ENCODE results near the gene SHF. TPM values are rescaled to one million over a fixed set of nuclear protein-coding genes. Genes with fewer than 3 reads are reported as not detected.

SHF gene
- polyA plus RNA-seq, 12 donors = 5.4 to 12.6 (median 9.3) TPM; not detected in 1

DNA sequence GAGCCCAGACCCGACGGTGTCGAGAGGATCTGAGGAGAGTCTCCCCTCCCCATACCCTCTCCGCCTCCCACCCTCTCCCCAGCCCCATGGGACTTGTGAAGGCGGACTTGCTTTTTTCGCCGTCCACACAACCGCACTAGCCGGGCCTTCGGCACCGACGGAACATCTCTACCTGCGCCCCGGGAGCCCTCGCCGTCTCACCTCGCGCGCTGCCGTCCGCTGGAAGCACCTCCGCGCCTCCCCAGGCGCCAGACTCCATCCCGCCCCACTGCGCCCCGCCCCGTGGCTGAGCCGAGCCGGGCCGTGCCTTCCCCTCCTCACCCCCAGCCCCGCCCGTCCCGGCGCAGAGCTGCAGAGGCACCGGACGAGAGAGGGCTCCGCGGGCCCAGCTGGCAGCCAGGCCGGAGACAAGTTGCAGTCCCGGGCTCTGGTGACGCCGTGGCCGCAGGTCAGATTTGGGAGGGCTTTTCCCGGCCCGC is 58.1 kb downstream of the SHF start, which contains the start of the genes DUOX1 and DUOXA1:
TSS of gene DUOX1 (plus strand) at position 344 of the 479 bp plus-strand sequence. CDS start 1,973 bp downstream, outside the sequence.
TSS of gene DUOXA1 (minus strand) at position 229 of the 479 bp plus-strand sequence. CDS start 6,865 bp downstream, outside the sequence.
- no peak for DNase-seq

DNA sequence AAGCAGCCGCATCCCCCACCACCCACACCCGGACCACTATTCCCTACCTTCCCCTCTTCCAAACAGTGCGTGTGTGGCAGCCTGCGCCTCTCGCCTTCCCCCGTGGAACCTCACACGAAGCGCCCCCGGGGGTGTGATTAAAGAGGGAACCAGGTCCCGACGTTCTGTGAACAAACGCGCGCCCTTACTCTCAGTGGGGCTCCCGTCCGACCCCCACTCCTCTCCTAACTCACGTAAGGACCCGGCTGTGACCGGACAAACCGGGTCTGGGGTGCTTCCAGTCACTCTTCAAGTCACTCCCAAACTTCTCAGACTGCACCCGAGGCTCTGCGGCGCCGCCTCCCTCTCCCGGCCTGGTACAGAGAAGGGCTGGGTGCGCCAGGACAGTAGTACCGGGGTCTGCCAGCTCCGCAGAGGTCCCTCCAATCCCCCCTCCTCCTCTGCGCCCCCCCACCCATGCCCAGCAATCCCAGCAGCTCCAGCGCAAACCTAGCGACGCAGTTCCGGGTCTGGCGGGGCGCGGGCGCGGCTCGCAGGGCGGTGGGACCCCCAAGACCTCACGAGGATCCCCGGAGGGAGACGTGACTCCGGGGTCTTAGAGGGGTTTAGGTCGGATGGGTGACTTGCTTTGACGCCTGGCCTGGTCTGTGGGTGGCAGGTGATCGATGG is 58.7 kb downstream of the SHF start:
- no peak for DNase-seq

DNA sequence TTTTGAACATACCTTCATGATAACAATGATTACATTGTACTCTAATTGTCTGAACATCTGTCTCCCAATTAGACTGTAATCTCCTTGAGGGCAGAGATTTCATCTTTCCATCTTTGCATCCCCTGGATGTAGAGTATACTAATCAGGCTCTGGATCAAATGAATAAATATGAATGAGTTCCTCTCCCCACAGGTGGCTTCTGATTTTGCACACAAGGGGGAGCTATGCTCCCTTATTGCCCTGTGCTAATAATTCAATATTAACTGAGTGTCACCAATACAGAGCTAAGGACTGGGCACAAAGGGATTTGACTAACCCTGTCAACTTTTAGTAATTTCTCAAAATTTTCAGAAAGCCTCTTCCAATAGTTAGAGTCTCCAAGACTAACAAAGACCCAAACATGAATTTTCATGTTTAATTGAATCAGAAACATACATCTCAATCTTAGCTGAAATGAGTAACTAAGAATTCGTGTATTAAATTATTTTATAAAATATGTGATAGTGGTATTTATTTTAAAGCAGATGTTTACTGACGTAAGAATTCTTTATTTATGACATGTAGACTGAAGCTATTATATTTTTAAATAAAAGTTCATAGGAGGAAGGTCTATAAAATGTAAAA is 61.1 kb downstream of the SHF start:
- DNase-seq = no peak

DNA sequence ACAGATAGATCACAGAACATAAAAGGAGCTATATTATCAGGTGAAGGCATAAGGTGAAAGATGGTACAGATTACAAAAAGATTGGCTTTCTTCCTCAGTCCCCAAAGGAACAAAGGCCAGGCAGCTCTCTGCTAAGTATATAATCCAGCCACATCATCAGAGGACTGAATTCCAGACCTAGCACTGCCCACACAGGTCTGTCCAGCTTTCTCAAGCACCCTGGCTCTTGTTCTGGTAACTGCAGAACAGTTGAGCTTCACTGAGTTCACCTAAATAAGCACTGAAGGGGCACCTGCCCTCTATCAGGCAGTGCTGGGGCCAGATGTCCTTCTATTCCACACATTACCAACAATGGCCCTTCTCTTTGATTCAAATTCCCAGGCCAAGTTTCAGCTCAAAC is 64.4 kb downstream of the SHF start:
- DNase-seq = no peak

DNA sequence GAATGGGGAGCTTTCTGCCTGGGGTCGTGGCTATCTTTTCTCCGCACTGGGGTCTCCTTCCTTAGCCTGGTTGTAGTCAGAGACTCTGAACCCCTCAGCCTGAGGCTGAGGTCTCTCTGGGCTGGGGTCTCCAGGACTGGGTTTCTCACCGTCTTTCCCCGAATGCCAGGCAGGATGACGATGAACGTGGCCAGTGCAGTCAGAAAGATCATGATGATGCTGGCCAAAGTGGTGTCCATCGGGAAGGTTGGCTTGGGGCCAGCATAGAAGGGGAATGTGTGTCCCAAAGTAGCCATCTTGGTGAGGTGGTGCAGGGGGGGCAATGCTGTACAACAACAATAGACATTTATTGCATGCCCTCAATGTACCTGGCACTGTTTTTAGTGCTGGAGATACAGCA is 65.0 kb downstream of the SHF start:
- DNase-seq = no peak

DNA sequence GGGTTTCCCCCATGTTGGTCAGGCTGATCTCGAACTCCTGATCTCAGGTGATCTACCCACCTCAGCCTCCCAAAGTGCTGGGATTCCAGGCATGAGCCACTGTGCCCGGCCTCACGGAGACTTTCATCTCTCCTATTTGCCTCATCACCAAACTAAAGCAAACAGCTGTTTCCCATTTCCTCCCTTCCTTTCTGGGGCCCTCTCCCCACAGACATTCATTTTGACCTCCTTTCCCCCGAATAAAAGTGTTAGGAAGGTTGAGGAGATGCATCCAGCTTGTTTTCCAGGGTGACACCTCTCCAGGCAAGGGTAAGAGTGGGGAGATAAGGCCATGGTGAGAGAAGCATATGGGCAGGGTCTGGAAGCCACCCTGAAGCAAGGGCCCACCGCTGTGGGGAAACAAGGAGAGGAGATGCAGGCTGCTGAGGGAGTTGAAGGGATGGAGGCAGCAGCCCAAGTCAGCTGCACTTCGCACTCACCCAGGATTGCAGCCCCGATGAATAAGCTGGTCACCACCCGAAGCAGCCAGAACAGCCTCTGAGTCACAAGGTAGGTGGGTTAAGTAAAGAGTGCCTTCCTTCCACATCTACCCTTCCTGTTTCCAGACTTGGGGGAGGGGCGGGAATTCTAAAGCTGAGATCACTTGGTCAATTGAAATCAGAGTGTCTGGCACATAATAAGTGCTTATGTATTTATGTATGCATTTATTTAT is 65.9 kb downstream of the SHF start:
- DNase-seq = no peak

DNA sequence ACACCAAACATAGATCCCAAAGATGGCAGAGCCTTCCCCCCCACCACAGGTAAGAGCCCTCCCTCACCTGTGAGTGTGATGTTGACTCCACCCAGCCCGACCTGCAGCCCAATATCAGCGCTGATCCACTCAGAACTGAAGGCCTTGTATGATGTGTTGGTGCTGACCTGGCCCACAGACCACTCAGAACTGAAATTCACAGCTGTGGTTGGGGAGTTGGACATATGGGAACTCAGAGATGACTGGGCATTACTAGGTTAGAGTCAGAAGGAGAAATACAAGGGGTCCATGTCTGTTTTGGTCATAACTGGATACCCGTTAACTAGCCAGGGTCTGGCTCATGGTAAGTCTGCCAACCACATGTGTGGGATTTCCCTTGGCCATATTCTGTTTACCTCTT is 66.7 kb downstream of the SHF start:
- DNase-seq = no peak

DNA sequence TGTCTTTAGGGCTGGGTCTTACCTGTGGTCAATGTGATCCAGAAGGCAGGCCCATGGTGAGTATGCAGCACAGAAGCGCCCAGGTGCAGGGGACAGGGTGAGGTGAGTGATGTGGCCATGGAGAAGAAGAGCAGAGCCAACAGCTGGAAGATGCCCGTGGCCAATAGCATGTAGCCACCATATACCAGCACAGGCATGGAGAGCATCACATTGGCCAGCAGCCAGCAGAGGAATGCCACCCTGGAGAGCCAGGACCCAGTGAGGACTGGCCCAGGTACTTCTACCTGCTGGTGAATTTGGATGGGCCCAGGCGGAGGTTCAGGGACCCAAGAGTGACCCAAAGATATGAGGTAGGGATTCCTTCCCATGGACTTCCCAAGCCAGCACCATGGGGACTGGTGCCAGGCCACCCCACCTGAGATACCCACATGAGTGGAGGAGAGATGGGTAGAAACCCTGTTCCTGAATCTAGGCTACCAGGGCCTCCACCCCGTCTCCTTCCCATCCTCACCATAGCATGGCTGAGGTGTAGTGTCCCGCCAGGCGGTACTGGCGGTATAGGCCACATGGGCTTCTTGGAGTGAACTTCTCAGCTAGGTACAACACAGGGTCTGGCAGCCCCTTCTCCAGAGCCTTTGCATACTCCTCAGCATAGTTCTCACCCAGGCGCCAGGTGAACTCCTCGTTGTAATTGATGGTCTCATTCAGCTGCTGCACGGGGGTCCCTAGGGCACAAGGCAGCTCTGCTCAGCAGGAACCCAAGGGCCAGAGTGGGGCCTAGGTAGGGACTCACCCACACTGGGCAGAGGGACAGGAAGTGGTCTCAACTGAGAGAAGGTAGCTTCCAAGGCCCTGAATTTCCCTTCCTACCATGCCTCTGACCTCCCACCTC is 67.4 kb downstream of the SHF start:
- no peak for DNase-seq

DNA sequence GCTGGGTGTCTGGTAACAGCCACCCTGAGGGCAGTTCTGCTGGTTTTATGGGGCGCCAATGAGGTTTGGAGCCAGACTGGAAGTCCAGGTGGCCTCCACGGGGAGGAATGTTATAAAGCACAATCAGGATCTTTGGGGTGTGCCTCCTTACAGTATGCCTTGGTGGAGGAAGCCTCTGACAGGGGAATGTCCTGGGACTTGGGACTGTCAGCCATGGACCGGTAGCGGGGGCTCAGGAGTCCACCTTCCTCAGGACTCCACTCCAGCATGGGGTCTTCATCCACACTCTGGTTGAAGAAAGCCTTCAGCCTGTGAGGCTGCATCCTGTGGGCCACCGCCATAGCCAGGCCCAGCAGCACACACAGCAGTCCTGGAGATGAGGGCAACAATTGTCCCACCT is 68.8 kb downstream of the SHF start:
- no peak for DNase-seq

DNA sequence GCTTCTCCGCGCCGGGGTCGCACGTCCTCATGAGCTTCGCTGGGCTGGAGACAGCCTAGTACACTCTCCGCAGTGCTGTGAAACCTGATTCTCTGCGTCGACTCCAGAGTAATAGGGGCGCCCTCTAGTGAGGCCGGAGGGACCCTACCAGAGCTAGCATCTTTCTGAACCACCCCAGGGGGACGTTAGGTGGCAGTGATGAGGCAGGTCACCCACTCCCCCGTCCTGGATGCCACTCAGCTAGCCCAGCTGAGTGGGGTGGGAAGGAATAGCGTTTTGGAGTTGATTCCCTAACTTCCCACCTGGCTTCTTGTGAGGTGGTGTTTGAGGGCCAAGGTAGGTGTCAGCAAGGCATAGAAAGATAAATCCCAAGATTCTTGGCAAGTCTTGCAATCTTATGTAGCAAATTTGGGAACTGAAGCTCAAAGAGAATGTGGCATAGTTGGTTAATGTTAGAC is 69.6 kb downstream of the SHF start:
- peak; percentile 87 for DNase-seq

DNA sequence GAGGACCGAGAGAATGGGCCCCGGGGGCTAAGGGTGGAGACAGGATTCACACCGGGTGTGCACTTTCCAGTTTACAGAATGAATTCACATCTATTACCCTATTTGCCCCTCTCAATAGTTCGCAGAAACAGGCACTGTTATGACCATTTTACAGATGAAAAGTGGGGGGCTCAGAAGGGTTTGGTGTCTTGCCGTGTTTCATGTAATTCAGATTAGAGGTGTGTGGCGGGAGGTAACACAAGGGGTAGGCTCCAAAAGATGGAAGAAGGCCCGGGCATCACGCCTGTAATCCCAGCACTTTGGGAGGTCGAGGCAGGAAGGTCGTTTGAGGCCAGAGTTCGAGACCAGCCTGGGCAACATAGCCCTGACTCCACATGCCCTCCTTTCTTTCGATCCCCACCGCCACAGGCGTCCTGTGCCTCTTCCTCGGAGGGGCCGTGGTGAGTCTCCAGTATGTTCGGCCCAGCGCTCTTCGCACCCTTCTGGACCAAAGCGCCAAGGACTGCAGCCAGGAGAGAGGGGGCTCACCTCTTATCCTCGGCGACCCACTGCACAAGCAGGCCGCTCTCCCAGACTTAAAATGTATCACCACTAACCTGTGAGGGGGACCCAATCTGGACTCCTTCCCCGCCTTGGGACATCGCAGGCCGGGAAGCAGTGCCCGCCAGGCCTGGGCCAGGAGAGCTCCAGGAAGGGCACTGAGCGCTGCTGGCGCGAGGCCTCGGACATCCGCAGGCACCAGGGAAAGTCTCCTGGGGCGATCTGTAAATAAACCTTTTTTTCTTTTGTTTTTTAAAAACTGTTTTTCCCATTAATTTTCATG is 70.2 kb downstream of the SHF start:
- DNase-seq = no peak

Other genes starting within 250 kb of the SHF start
- gene TERB2, start 231.3 kb downstream of the SHF start, polyA plus RNA-seq (ENCODE audit: insufficient read length in 12 of 12) = not detected
- 10 to 100 TPM in 2 of 12 donors, 1 to 10 TPM in 9, not detected in 1; 5.3 to 20.1 (median 6.5) TPM for gene SORD, start 164.8 kb downstream of the SHF start, polyA plus RNA-seq (ENCODE audit: insufficient read length in 12 of 12)
- gene DUOX2, start 73.8 kb downstream of the SHF start, polyA plus RNA-seq (ENCODE audit: insufficient read length in 12 of 12) = 1 to 10 TPM in 1 of 12 donors, under 1 TPM in 4, not detected in 7; 0.03 to 2.2 (median 0.50) TPM
- gene DUOXA2, start 73.6 kb downstream of the SHF start, polyA plus RNA-seq (ENCODE audit: insufficient read length in 12 of 12) = 1 to 10 TPM in 1 of 12 donors, under 1 TPM in 1, not detected in 10; 0.16 to 1.2 TPM
- 10 to 100 TPM in 1 of 12 donors, 1 to 10 TPM in 2, under 1 TPM in 3, not detected in 6; 0.20 to 15.9 (median 1.7) TPM for gene DUOXA1, start 58.1 kb downstream of the SHF start, polyA plus RNA-seq (ENCODE audit: insufficient read length in 12 of 12)
- 10 to 100 TPM in 1 of 12 donors, 1 to 10 TPM in 8, under 1 TPM in 1, not detected in 2; 0.99 to 23.4 (median 2.3) TPM for gene DUOX1, start 58.0 kb downstream of the SHF start, polyA plus RNA-seq (ENCODE audit: insufficient read length in 12 of 12)
- gene SLC28A2, start 64.3 kb upstream of the SHF start, polyA plus RNA-seq (ENCODE audit: insufficient read length in 12 of 12) = under 1 TPM in 9 of 12 donors, not detected in 3; 0.14 to 0.49 (median 0.21) TPM
- 100 to 1,000 TPM in 11 of 12 donors, not detected in 1; 134 to 558 (median 336) TPM for gene GATM, start 190.6 kb upstream of the SHF start, polyA plus RNA-seq (ENCODE audit: insufficient read length in 12 of 12)